ENCODE results near the gene SSH2. TPM values are rescaled to one million over a fixed set of nuclear protein-coding genes. Genes with fewer than 3 reads are reported as not detected.
"Not testable (repeated sequence)": the region's sequence is repeated elsewhere in the genome, so short reads cannot be mapped to it uniquely, and the experiment has no call there.

The SSH2 gene
- total and polyA plus RNA-seq, 2 experiments from 2014 or later: 32.4 to 43.2 TPM

GRCh38 chr17:29661213-29661612, 268.8 kb downstream of the SSH2 start:
- no peak for DNase-seq (ENCODE audit: low read depth in 1 of 2, low spot score in 1 of 2)
- H3K36me3 ChIP-seq: peaks cover 6% of the 10 kb centered on the region
- TF ChIP-seq CTCF (IDR thresholded peaks at IDR 0.05; ENCODE audit: low read depth, low read length): no peak
- peaks cover 35% of the 10 kb centered on the region for H3K4me1 ChIP-seq (ENCODE audit: low read depth)
- H3K4me3 ChIP-seq: no peak overlapping the region
- no peaks in the 10 kb centered on the region for H3K9me3 ChIP-seq (ENCODE audit: low read depth)
- no peaks in the 10 kb centered on the region for H3K27me3 ChIP-seq
- H3K27ac ChIP-seq: peak overlapping the region; percentile 88

- Histone ChIP-seq H3K27ac (peak overlapping the region; percentile 10), H3K4me1 (ENCODE audit: low read depth) (peaks cover 34% of the 10 kb centered on the region), H3K27me3 (no peaks in the 10 kb centered on the region), H3K4me3 (no peak overlapping the region), H3K9me3 (ENCODE audit: low read depth) (no peaks in the 10 kb centered on the region), H3K36me3 (peaks cover 13% of the 10 kb centered on the region)
- no peak for TF ChIP-seq CTCF (IDR thresholded peaks at IDR 0.05; ENCODE audit: low read depth, low read length)
- DNase-seq (ENCODE audit: low read depth in 1 of 2, low spot score in 1 of 2): no peak
Observed at GRCh38 chr17:29659155-29659554, 270.9 kb downstream of the SSH2 start.

- H3K4me1 ChIP-seq (ENCODE audit: low read depth): peaks cover 7% of the 10 kb centered on the region
- peaks cover 13% of the 10 kb centered on the region for H3K36me3 ChIP-seq
- no peak overlapping the region for H3K4me3 ChIP-seq
- H3K27ac ChIP-seq: no peak overlapping the region
- no peak for TF ChIP-seq CTCF (IDR thresholded peaks at IDR 0.05; ENCODE audit: low read depth, low read length)
- H3K9me3 ChIP-seq (ENCODE audit: low read depth): no peaks in the 10 kb centered on the region
- H3K27me3 ChIP-seq: no peaks in the 10 kb centered on the region
- no peak for DNase-seq (ENCODE audit: low read depth in 1 of 2, low spot score in 1 of 2)
Observed at GRCh38 chr17:29655323-29655722, 274.7 kb downstream of the SSH2 start.

- H3K4me3 ChIP-seq: no peak overlapping the region
- peak overlapping the region; percentile 71 for H3K27ac ChIP-seq
- TF ChIP-seq CTCF (IDR thresholded peaks at IDR 0.05; ENCODE audit: low read depth, low read length): no peak
- DNase-seq (ENCODE audit: low read depth in 1 of 2, low spot score in 1 of 2): peak in 1 of 2 donors; percentile 65
- peaks cover 18% of the 10 kb centered on the region for H3K36me3 ChIP-seq
- no peaks in the 10 kb centered on the region for H3K9me3 ChIP-seq (ENCODE audit: low read depth)
- peaks cover 7% of the 10 kb centered on the region for H3K4me1 ChIP-seq (ENCODE audit: low read depth)
- no peaks in the 10 kb centered on the region for H3K27me3 ChIP-seq
Observed at GRCh38 chr17:29653995-29654714, 275.9 kb downstream of the SSH2 start.

- TF ChIP-seq CTCF (IDR thresholded peaks at IDR 0.05; ENCODE audit: low read depth, low read length): no peak
- Histone ChIP-seq H3K9me3 (ENCODE audit: low read depth) (no peaks in the 10 kb centered on the region), H3K27ac (no peak overlapping the region), H3K36me3 (peaks cover 18% of the 10 kb centered on the region), H3K4me1 (ENCODE audit: low read depth) (peaks cover 7% of the 10 kb centered on the region), H3K4me3 (no peak overlapping the region), H3K27me3 (no peaks in the 10 kb centered on the region)
- no peak for DNase-seq (ENCODE audit: low read depth in 1 of 2, low spot score in 1 of 2)
Observed at GRCh38 chr17:29652976-29653375, 277.1 kb downstream of the SSH2 start.

- not testable (repeated sequence) for H3K4me1 ChIP-seq (ENCODE audit: low read depth); DNase-seq (ENCODE audit: low read depth in 1 of 2, low spot score in 1 of 2); H3K27ac ChIP-seq; H3K27me3 ChIP-seq; H3K4me3 ChIP-seq; H3K9me3 ChIP-seq (ENCODE audit: low read depth)
- H3K36me3 ChIP-seq: peaks cover 25% of the 10 kb centered on the region
Observed at GRCh38 chr17:29651913-29652312, 278.1 kb downstream of the SSH2 start.
